Effector CD4-positive, alpha-beta T cell (primary cell): ENCODE results near the gene COL4A1.

ENCODE experiments used
- DNase-seq: peaks from one replicate; pipeline ENCODE4 v3.0.0-alpha.2; 2020

COL4A1 gene

GRCh38 chr13:110156301-110157049 is 150.5 kb downstream of the COL4A1 start:
- DNase-seq = no peak

- DNase-seq = no peak
Observed at GRCh38 chr13:110155072-110155471, 151.9 kb downstream of the COL4A1 start.

- no peak for DNase-seq
Observed at GRCh38 chr13:110154410-110154933, 152.5 kb downstream of the COL4A1 start.

- no peak for DNase-seq
Observed at GRCh38 chr13:110152351-110152750, 154.6 kb downstream of the COL4A1 start.

- no peak for DNase-seq
Observed at GRCh38 chr13:110151462-110151861, 155.5 kb downstream of the COL4A1 start.

GRCh38 chr13:110150384-110151101 is 156.4 kb downstream of the COL4A1 start:
- DNase-seq = no peak

- DNase-seq = no peak
Observed at GRCh38 chr13:110149036-110149435, 157.9 kb downstream of the COL4A1 start.

GRCh38 chr13:110140099-110140498 is 166.9 kb downstream of the COL4A1 start:
- no peak for DNase-seq

- DNase-seq = no peak
Observed at GRCh38 chr13:110138700-110139036, 168.3 kb downstream of the COL4A1 start.

GRCh38 chr13:110138010-110138699 is 168.8 kb downstream of the COL4A1 start:
- DNase-seq = peak; percentile 12

GRCh38 chr13:110137680-110138009 is 169.3 kb downstream of the COL4A1 start:
- no peak for DNase-seq

- no peak for DNase-seq
Observed at GRCh38 chr13:110136660-110137585, 170.0 kb downstream of the COL4A1 start.

- DNase-seq = no peak
Observed at GRCh38 chr13:110135977-110136597, 170.9 kb downstream of the COL4A1 start.

- no peak for DNase-seq
Observed at GRCh38 chr13:110134801-110135200, 172.2 kb downstream of the COL4A1 start.

- DNase-seq = no peak
Observed at GRCh38 chr13:110133425-110134235, 173.3 kb downstream of the COL4A1 start.

- no peak for DNase-seq
Observed at GRCh38 chr13:110132225-110132982, 174.6 kb downstream of the COL4A1 start.

GRCh38 chr13:110131424-110131823 is 175.5 kb downstream of the COL4A1 start:
- DNase-seq = no peak

- DNase-seq = no peak
Observed at GRCh38 chr13:110130431-110130830, 176.5 kb downstream of the COL4A1 start.

GRCh38 chr13:110129539-110130186 is 177.3 kb downstream of the COL4A1 start:
- no peak for DNase-seq

GRCh38 chr13:110129076-110129475 is 177.9 kb downstream of the COL4A1 start:
- no peak for DNase-seq
